SK-N-SH (cell line): ENCODE data around the gene EFCAB6. TPM values are rescaled to one million over a fixed set of nuclear protein-coding genes. Genes with fewer than 3 reads are reported as not detected.
A peak's percentile ranks its signal among the peaks of the same experiment; 100 is the strongest.

Source experiments
- CTCF ChIA-PET: fragments of 300-600, 350-600 bp; formaldehyde crosslinking; extraction: SDS; loops from one replicate; lab custom pipeline; 2021; lab: Yijun Ruan, JAX
- POLR2A ChIA-PET: fragments of 350-600 bp; sonication (Branson Sonifier 250); formaldehyde crosslinking; extraction: SDS; loops from one replicate; lab custom pipeline; 2020; ENCODE audit warnings: antibody characterized with exemption, inconsistent platforms; lab: Yijun Ruan, JAX
- DNase-seq: peaks from one replicate; pipeline ENCODE4 v3.0.0; 2012
- H2AFZ ChIP-seq: fragments of 200-600 bp; sonication (generic); 2 replicates; pipeline ENCODE4 v1.8.1; 2016; ENCODE audit warnings: antibody characterized with exemption, mild to moderate bottlenecking, low read depth
- H3F3A ChIP-seq: fragments of 200-600 bp; sonication (generic); replicated peaks from 2 replicates; pipeline ENCODE3; 2016; ENCODE audit warnings: antibody characterized with exemption, mild to moderate bottlenecking; ENCODE audit not compliant: insufficient read depth
- H3K27ac ChIP-seq, 2 experiments: fragments of 200-500 bp in 1 of 2; fragments of 200-600 bp in 1 of 2; sonication (Bioruptor generic) in 1 of 2; sonication (generic), shearing (Covaris generic) in 1 of 2; 2 replicates each; pipeline versions ENCODE4 v1.5.1 to v1.6.1; 2014 to 2016; ENCODE audit warnings: low read depth in 2 of 2, inconsistent platforms in 1 of 2, low read length in 1 of 2, mild to moderate bottlenecking in 1 of 2, mixed read lengths in 1 of 2
- H3K27me3 ChIP-seq: fragments of 200-600 bp; sonication (generic), shearing (Covaris generic); 2 replicates; pipeline ENCODE4 v1.6.1; 2016; ENCODE audit warnings: mixed run types; ENCODE audit not compliant: insufficient read depth
- H3K36me3 ChIP-seq, 2 experiments: fragments of 200-500 bp in 1 of 2; fragments of 200-600 bp in 1 of 2; sonication (Bioruptor generic) in 1 of 2; sonication (generic) in 1 of 2; replicated peaks in 1 of 2; 2 replicates each; pipeline versions ENCODE3 to v1.5.1; 2014 to 2016; ENCODE audit warnings: low read length in 1 of 2, mild to moderate bottlenecking in 1 of 2; ENCODE audit not compliant: insufficient read depth in 2 of 2, control insufficient read depth in 1 of 2
- H3K4me1 ChIP-seq, 2 experiments: fragments of 200-500 bp in 1 of 2; fragments of 200-600 bp in 1 of 2; sonication (Bioruptor generic) in 1 of 2; sonication (generic), shearing (Covaris generic) in 1 of 2; 2 replicates each; pipeline versions ENCODE4 v1.5.1 to v1.6.1; 2014 to 2016; ENCODE audit warnings: low read depth in 1 of 2, low read length in 1 of 2, mixed run types in 1 of 2; ENCODE audit not compliant: insufficient read depth in 2 of 2, control insufficient read depth in 1 of 2
- H3K4me2 ChIP-seq: fragments of 200-600 bp; sonication (generic), shearing (Covaris generic); 2 replicates; pipeline ENCODE4 v1.6.1; 2017; ENCODE audit warnings: mixed run types
- H3K4me3 ChIP-seq, 2 experiments: fragments of 200-500 bp in 1 of 2; fragments of 200-600 bp in 1 of 2; sonication (Bioruptor generic) in 1 of 2; sonication (generic), shearing (Covaris generic) in 1 of 2; 2 replicates each; pipeline versions ENCODE4 v1.5.1 to v1.8.1; 2014 to 2016; ENCODE audit warnings: low read depth in 2 of 2, inconsistent platforms in 1 of 2, low read length in 1 of 2, mild to moderate bottlenecking in 1 of 2, mixed read lengths in 1 of 2, moderate library complexity in 1 of 2
- H3K79me2 ChIP-seq: fragments of 200-600 bp; sonication (generic); 2 replicates; pipeline ENCODE4 v1.8.1; 2017; ENCODE audit warnings: mild to moderate bottlenecking; ENCODE audit not compliant: insufficient read depth
- H3K9ac ChIP-seq: fragments of 200-600 bp; sonication (generic); 2 replicates; pipeline ENCODE4 v1.6.1; 2017; ENCODE audit warnings: mixed run types
- H3K9me2 ChIP-seq: fragments of 200-600 bp; sonication (generic); 2 replicates; pipeline ENCODE4 v1.6.1; 2017; ENCODE audit warnings: mixed run types
- H3K9me3 ChIP-seq: fragments of 200-600 bp; sonication (generic); 2 replicates; pipeline ENCODE4 v1.6.1; 2017; ENCODE audit warnings: mixed run types, mild to moderate bottlenecking, moderate library complexity
- H4K20me1 ChIP-seq: fragments of 200-600 bp; sonication (generic); 2 replicates; pipeline ENCODE4 v1.6.1; 2017; ENCODE audit warnings: mild to moderate bottlenecking, mixed run types; ENCODE audit not compliant: insufficient read depth
- CHD2 ChIP-seq: fragments of 150-350 bp; IDR thresholded peaks from 2 replicates; pipeline ENCODE4 v1.6.1; 2018; ENCODE audit warnings: low read length; ENCODE audit not compliant: partially characterized antibody
- CTCF ChIP-seq: fragments of 200-600 bp; sonication (generic); IDR thresholded peaks from 2 replicates; pipeline ENCODE4 v1.6.1; 2017; ENCODE audit warnings: antibody characterized with exemption, mild to moderate bottlenecking, moderate library complexity
- ELF1 ChIP-seq: IDR thresholded peaks from 2 replicates; pipeline ENCODE4 v1.4.0; 2012
- EP300 ChIP-seq, 2 experiments: IDR thresholded peaks; 2 replicates each; pipeline versions ENCODE4 v1.4.0 to v1.6.1; 2012; ENCODE audit warnings: borderline replicate concordance in 1 of 2, low read depth in 1 of 2, low read length in 1 of 2
- FOXJ3 ChIP-seq: sonication (generic); formaldehyde crosslinking; IDR thresholded peaks from 2 replicates; pipeline ENCODE4 v1.5.1; 2020; ENCODE audit warnings: mild to moderate bottlenecking, missing genetic modification reagents
- FOXM1 ChIP-seq: IDR thresholded peaks from 2 replicates; pipeline ENCODE4 v1.4.0; 2012; ENCODE audit warnings: low read depth, mild to moderate bottlenecking
- GABPA ChIP-seq: IDR thresholded peaks from 2 replicates; pipeline ENCODE4 v1.4.0; 2012; ENCODE audit warnings: low read depth, mild to moderate bottlenecking
- IRF3 ChIP-seq: fragments of 150-350 bp; IDR thresholded peaks from 2 replicates; pipeline ENCODE4 v1.6.1; 2016; ENCODE audit warnings: mild to moderate bottlenecking, low read depth, low read length
- JUND ChIP-seq: IDR thresholded peaks from 2 replicates; pipeline ENCODE4 v1.4.0; 2012
- MEF2A ChIP-seq: IDR thresholded peaks from 2 replicates; pipeline ENCODE4 v1.4.0; 2012; ENCODE audit warnings: low read depth, borderline replicate concordance
- POLR2AphosphoS5 ChIP-seq: IDR thresholded peaks from 2 replicates; pipeline ENCODE4 v1.6.1; 2012; ENCODE audit warnings: low read depth, low read length
- RCOR1 ChIP-seq: fragments of 150-350 bp; IDR thresholded peaks from 2 replicates; pipeline ENCODE4 v1.6.1; 2017; ENCODE audit warnings: antibody characterized with exemption, low read length
- RFX5 ChIP-seq: IDR thresholded peaks from 2 replicates; pipeline ENCODE4 v1.6.1; 2012; ENCODE audit warnings: mild to moderate bottlenecking, improper control_type of control experiment, low read length
- SIN3A ChIP-seq: IDR thresholded peaks from 2 replicates; pipeline ENCODE4 v1.6.1; 2012; ENCODE audit warnings: low read depth, mild to moderate bottlenecking, low read length, moderate library complexity, borderline replicate concordance
- SMC3 ChIP-seq: IDR thresholded peaks from 2 replicates; pipeline ENCODE4 v1.6.1; 2012; ENCODE audit warnings: low read depth, low read length, improper control_type of control experiment
- YY1 ChIP-seq: IDR thresholded peaks from 2 replicates; pipeline ENCODE4 v1.4.0; 2012; ENCODE audit warnings: low read depth, mild to moderate bottlenecking
- WGBS: methylation state at CpG from one replicate; pipeline ENCODE4 v1.1.6; 2017; ENCODE audit warnings: low lambda C conversion rate; 5-methylcytosine and 5-hydroxymethylcytosine counted together
- polyA plus RNA-seq, 3 experiments: library from polyadenylated mRNA; depleted of rRNA; stranded (reverse); fragments of >200 nt; gene quantifications; 2 replicates each; pipeline ENCODE4 v1.2.3, GENCODE V29; 2012
- TF ChIP-seq, protein P1 (sequence below): IDR thresholded peaks from 2 replicates; pipeline ENCODE4 v1.6.1; 2012; ENCODE audit warnings: mild to moderate bottlenecking, low read depth, low read length, moderate library complexity
- TF ChIP-seq, protein P2 (sequence below): IDR thresholded peaks from 2 replicates; pipeline ENCODE4 v1.4.0; 2012; ENCODE audit warnings: low read depth

EFCAB6 gene
- polyA plus RNA-seq, 1 of the 3 experiments (the other 2 are of a cell fraction) = 0.46 TPM

DNA sequence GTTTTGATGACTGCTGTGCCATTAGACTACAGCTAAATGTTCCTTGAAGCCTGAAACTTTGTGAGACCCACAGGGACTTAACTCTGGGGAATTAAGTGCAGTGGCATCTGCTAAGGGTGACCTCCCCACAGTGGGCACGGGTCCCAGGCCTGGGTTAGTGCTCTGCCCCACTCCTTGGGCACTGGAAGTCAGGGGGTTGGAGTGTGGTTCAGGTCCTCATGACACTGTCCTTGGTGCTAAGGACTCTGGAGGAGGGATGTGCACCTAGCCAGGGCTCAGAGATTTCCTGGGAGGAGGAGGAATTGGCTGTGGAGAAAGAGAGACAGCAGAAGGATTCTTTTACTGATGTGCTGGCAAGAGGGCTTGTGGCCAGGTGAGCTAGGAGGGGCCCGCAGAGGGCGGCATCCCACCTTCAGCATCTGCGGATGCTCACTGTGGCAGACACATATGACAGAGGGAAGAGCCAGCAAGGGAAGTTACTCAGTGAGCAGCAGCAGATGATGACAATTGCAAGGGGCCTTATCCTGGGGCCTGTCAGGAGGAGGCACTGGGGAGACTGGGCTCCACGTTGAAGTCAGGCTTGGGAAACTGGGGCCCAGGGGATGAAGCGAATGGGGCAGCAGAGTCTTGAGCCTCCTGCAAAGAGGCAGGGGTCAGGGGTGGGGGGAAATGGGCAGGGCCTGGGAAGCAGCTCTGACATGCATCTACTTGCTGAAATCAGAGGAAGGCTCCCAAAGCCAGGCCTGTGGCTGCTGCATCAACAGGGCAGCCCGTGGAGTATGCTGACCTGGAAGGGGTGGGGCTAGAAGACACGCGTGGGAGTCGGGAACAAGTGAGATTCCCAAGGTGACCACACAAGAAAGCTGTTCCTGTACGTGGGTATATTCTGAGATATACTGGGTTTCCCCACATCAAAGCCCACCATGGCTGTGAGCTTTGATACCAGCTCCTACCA is 256.3 kb downstream of the EFCAB6 start:
- Histone ChIP-seq H3K4me3 (no peak overlapping the region), H3K36me3 (no peaks in the 10 kb centered on the region), H3F3A (no peaks in the 10 kb centered on the region), H3K4me1 (no peaks in the 10 kb centered on the region; a peak in 1 of 4 replicates), H3K9me3 (no peaks in the 10 kb centered on the region), H3K9ac (no peak overlapping the region), H2AFZ (no peak overlapping the region), H3K27me3 (no peaks in the 10 kb centered on the region), H4K20me1 (no peaks in the 10 kb centered on the region), H3K9me2 (no peaks in the 10 kb centered on the region), H3K27ac (no peak overlapping the region), H3K4me2 (no peak overlapping the region), H3K79me2 (no peaks in the 10 kb centered on the region)
- no peak for DNase-seq
- ChIA-PET CTCF (no interaction called here), POLR2A (no interaction called here)
- WGBS = 57% methylated on average over 6 of the region's 11 CpGs
- TF ChIP-seq RFX5 (no peak), CHD2 (no peak), YY1 (no peak)
- TF ChIP-seq, protein P1, sequence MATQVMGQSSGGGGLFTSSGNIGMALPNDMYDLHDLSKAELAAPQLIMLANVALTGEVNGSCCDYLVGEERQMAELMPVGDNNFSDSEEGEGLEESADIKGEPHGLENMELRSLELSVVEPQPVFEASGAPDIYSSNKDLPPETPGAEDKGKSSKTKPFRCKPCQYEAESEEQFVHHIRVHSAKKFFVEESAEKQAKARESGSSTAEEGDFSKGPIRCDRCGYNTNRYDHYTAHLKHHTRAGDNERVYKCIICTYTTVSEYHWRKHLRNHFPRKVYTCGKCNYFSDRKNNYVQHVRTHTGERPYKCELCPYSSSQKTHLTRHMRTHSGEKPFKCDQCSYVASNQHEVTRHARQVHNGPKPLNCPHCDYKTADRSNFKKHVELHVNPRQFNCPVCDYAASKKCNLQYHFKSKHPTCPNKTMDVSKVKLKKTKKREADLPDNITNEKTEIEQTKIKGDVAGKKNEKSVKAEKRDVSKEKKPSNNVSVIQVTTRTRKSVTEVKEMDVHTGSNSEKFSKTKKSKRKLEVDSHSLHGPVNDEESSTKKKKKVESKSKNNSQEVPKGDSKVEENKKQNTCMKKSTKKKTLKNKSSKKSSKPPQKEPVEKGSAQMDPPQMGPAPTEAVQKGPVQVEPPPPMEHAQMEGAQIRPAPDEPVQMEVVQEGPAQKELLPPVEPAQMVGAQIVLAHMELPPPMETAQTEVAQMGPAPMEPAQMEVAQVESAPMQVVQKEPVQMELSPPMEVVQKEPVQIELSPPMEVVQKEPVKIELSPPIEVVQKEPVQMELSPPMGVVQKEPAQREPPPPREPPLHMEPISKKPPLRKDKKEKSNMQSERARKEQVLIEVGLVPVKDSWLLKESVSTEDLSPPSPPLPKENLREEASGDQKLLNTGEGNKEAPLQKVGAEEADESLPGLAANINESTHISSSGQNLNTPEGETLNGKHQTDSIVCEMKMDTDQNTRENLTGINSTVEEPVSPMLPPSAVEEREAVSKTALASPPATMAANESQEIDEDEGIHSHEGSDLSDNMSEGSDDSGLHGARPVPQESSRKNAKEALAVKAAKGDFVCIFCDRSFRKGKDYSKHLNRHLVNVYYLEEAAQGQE = peak; percentile 58; the same call in 1 of the 2 replicates

DNA sequence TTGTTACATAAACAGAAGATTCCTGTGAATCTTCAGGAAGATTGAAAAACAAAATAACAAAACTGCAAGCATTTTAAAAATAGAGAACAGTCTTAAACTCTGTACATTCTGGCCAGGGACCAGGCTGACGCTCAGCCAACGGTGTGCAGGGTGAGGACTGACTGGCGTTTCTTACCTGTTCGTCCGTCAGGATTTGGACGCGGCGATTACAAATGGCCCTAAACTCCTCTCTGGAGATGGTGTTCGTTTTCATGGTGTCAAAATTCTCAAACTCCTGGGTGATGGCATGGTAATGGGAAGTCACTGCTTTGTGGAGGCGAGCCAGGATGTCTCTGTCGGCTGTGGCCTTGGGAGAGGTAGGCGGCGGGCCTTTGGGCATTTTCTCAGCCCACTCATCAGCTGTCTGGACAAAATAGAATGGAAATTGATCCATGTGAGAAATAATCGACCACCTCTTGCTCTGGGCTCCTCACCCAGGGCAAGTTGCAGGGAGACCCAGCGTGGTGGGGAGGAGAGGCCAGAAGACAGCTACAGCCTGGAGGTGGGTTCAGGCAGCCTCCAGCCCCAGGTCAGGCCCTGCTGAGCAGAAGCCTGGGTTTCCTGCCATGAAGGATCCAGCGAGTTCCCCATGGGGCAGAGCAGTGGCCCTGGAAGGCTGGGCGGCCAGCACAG is 257.3 kb downstream of the EFCAB6 start:
- no peaks in the 10 kb centered on the region for H3K4me1 ChIP-seq
- no peak overlapping the region for H3K9ac ChIP-seq
- H3F3A ChIP-seq = no peaks in the 10 kb centered on the region
- no peaks in the 10 kb centered on the region for H4K20me1 ChIP-seq
- CTCF ChIA-PET = no interaction called here
- 60% methylated on average over 8 of the region's 17 CpGs for WGBS
- no peaks in the 10 kb centered on the region for H3K9me2 ChIP-seq
- H3K4me2 ChIP-seq = no peak overlapping the region
- DNase-seq = no peak
- no peaks in the 10 kb centered on the region for H3K36me3 ChIP-seq
- no peak overlapping the region for H2AFZ ChIP-seq
- no peaks in the 10 kb centered on the region for H3K79me2 ChIP-seq
- POLR2A ChIA-PET = no interaction called here
- TF ChIP-seq GABPA (no peak), POLR2AphosphoS5 (no peak), EP300 (IDR thresholded peaks at IDR 0.05; ENCODE audit: borderline replicate concordance in 1 of 2, low read depth in 1 of 2, low read length in 1 of 2) (no peak), ELF1 (no peak), RCOR1 (no peak), IRF3 (no peak), SMC3 (no peak), YY1 (no peak), FOXM1 (no peak), SIN3A (no peak), JUND (no peak), CTCF (no peak), FOXJ3 (CRISPR knock-in tag) (no peak), RFX5 (no peak), MEF2A (no peak)
- TF ChIP-seq, protein P2, sequence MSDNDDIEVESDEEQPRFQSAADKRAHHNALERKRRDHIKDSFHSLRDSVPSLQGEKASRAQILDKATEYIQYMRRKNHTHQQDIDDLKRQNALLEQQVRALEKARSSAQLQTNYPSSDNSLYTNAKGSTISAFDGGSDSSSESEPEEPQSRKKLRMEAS = no peak
- H3K9me3 ChIP-seq = no peaks in the 10 kb centered on the region
- H3K27ac ChIP-seq = no peak overlapping the region
- H3K27me3 ChIP-seq = no peaks in the 10 kb centered on the region
- no peak overlapping the region for H3K4me3 ChIP-seq
